ENCODE results near the gene SBNO2.
A peak's percentile ranks its signal among the peaks of the same experiment; 100 is the strongest.
"Not testable (repeated sequence)": the region's sequence is repeated elsewhere in the genome, so short reads cannot be mapped to it uniquely, and the experiment has no call there.

Gene SBNO2

GRCh38 chr19:1132552-1133383 lies 41.3 kb downstream of the SBNO2 start:
- peak; percentile 51 for DNase-seq

DNA sequence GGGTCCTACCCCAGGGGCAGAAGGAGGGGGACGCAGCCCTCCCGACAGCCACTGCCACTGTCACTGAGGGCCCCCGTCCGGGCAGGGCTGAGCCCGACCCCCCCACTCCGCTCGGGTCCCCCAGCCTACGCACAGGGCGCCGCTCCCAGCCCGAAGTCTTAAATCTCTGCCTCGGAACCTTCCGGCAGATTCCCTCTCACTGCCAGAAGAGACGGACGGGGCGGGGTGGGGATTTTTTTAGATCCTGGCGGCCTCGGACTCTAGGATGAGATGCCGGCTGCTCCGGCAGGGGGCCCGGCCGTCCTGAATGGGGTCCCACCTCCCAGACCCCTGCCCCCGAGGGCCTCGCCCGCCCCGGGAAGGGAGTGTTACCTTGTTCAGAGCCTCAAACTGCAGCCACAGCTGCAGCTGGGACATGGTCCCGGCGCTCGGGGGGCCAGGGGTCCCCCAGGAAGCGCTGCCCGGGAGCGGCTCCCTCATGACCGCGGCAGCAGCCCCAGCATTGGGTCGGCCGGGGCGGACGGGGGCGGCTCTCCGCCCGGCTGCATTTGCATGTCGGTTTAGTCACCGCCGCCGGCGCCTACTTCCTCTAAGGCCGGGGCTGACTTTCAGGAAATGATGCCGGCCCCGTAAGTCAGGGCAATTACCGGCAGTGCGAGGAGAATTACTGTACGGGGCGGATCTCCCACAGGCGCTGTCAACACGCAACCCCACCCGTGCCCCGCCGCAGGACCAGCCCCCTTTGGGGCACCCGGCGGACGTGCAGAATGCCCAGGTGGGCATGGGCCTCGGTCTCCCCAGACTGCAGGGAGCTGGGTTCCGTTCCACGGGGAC lies 42.1 kb downstream of the SBNO2 start:
- DNase-seq: peak; percentile 94

- DNase-seq: peak; percentile 65
Observed at GRCh38 chr19:1130771-1131717, 43.0 kb downstream of the SBNO2 start.

GRCh38 chr19:1129535-1129934 lies 44.5 kb downstream of the SBNO2 start:
- DNase-seq: no peak

- not testable (repeated sequence) for DNase-seq
Observed at GRCh38 chr19:1129084-1129483, 45.0 kb downstream of the SBNO2 start.

GRCh38 chr19:1128106-1128505 lies 46.0 kb downstream of the SBNO2 start:
- no peak for DNase-seq

DNA sequence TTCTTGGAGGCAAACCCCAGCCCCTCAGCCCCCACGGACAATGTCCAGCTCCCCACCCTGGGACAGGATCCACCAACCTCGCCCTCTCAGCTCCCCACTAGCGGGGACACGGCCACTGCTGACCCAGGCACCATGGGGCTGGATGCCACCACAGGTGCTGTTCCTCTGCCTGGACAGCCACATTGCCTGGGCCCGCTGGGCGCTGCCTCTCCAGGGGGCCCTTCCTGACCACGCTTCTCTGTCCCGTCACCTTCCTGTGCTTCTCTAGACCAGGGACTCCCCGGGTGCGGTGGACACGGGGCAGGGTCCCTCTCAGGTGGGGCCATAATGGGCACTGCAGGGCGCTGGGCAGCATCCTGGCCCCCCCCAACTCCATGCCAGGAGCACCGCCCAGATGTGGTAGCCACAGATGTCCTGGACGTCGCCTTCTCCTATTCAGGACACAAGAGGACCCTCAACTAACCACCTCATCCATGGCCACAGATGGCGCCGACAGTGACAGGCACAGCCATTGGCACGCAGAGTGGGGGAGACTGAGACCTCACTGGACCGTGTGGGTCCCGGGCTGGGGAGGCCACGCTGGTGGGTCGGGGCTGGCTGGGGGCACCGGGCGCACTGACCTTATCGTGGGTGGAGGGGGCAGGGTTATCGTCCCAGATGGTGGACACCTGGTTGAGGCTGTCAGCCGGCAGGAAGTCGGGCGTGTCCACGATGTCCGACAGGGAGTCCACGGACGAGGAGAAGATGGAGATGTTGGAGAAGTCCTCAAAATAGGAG lies 46.9 kb downstream of the SBNO2 start:
- DNase-seq: no peak

GRCh38 chr19:1125601-1126467 lies 48.2 kb downstream of the SBNO2 start:
- DNase-seq: no peak

DNA sequence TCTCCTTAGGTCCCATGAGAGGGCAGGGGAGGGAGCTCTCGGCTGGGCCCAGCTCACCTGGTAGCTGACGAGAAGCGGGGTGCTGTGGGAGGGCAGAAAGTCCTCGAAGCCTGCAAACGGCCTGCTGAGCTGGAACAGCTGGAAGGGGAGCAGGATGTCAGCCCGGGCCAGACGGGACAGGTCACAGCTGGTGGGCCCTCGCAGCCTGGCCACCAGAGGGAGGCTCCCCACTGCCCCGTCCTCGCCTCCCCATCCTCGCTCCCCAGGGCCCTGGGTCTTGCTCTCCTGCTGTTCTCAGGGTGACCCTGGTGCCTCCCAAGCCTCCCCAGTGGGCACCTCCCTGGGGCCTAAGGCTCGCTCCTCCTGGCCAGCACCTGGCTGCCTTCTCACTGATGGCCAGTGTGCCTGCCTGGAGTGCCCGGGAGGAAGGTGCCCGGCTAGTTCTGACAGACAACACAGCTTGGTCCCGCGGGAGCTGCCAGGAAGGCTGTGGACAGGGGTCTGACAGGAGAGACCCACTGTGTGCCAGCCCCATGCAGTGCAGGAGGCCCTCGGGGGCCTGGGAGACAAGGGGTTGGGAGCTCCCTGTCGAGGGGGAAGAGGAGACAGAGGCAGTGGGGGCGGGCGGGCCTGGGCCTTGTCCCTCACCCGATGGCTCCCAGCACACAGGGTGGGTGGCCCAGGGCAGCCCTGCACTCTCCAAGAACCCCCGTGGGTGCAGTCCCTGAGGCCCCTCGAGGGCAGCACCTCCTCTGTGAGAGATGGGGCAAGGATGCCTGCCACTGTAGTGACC lies 50.0 kb downstream of the SBNO2 start:
- DNase-seq: no peak

- DNase-seq: no peak
Observed at GRCh38 chr19:1123381-1123780, 50.7 kb downstream of the SBNO2 start.

DNA sequence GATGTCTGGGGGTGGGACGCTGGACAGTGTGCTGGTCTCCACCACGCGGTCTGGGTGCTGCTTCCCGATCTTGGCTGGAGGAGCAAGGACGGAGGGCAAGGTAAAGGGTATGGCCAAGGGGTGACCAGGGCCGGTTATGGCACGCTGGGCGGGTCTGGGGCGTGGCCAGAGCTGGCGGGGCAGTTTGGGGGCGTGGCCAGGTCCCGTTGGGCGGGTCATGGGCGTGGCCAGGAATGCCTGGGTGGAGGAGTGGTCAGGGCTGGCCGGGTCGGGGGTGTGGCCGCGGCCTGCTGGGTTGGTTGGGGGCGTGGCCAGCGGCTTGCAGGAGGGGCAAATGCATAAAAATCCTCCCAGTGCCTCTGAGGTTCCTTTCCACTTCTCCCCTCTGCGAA lies 51.1 kb downstream of the SBNO2 start:
- DNase-seq: peak; percentile 87

- DNase-seq: no peak
Observed at GRCh38 chr19:1122021-1122971, 51.8 kb downstream of the SBNO2 start.

GRCh38 chr19:1121395-1121794 lies 52.7 kb downstream of the SBNO2 start:
- no peak for DNase-seq

GRCh38 chr19:1119475-1120217 lies 54.4 kb downstream of the SBNO2 start:
- no peak for DNase-seq

- no peak for DNase-seq
Observed at GRCh38 chr19:1118999-1119398, 55.1 kb downstream of the SBNO2 start.

DNA sequence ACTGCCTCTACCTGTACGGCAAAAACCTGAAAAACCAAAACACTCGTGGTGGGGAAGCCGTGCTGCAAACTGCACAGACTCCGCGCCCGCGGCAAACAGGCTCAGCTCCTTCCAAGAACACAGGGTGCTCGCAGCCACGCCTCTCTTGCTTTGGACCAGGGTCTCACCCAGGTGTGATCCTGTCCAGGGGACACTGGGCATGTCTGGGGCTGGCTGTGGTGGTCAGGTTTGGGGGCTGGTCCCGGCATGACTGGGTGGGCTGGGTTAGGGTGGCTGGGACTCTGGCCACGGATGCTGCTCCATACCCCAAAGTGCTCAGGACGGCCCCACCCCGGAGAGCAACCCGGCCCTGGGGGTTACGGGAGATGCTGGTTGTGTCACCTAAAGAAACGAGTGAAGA lies 56.4 kb downstream of the SBNO2 start:
- no peak for DNase-seq

GRCh38 chr19:1116726-1117581 lies 57.1 kb downstream of the SBNO2 start:
- no peak for DNase-seq

Data from activated CD4-positive, alpha-beta T cell treated with anti-CD3 and anti-CD28 coated beads, Interleukin-2, Interleukin-6, amounts not matched to agents 100 ng/mL and 50 ng/mL, durations not matched to agents 16 hours and 8 hours (primary cell).